Suprapubic skin (tissue), 4 donors: ENCODE measurements around the gene TBX5. TPM values are rescaled to one million over a fixed set of nuclear protein-coding genes. Genes with fewer than 3 reads are reported as not detected.

ENCODE experiments used
- DNase-seq, 2 donors: peaks; one replicate each; pipeline ENCODE4 v3.0.0-alpha.2; 2019; ENCODE audit warnings: low spot score in 2 of 2
- H3K27ac ChIP-seq: fragments of 200-600 bp; sonication (generic); one replicate; pipeline ENCODE4 v1.5.1; 2019
- H3K27me3 ChIP-seq: fragments of 200-600 bp; sonication (generic); one replicate; pipeline ENCODE4 v1.5.1; 2019
- H3K36me3 ChIP-seq: fragments of 200-600 bp; sonication (generic); one replicate; pipeline ENCODE4 v1.5.1; 2019
- H3K4me1 ChIP-seq: fragments of 200-600 bp; sonication (generic); one replicate; pipeline ENCODE4 v1.5.1; 2019
- H3K4me3 ChIP-seq: fragments of 200-600 bp; sonication (generic); one replicate; pipeline ENCODE4 v1.5.1; 2019; ENCODE audit warnings: mild to moderate bottlenecking
- H3K9me3 ChIP-seq: fragments of 200-600 bp; sonication (generic); one replicate; pipeline ENCODE4 v1.5.1; 2019
- CTCF ChIP-seq, 2 donors: fragments of 200-600 bp in 1 of 2; fragments of 450-650 bp in 1 of 2; sonication (generic) in 1 of 2; IDR thresholded peaks; one replicate each; pipeline ENCODE4 v1.5.1; 2016 to 2019; ENCODE audit warnings: antibody characterized with exemption in 2 of 2, mild to moderate bottlenecking in 1 of 2, moderate library complexity in 1 of 2
- EP300 ChIP-seq: sonication (generic); formaldehyde crosslinking; IDR thresholded peaks from one replicate; pipeline ENCODE4 v1.6.1; 2017; ENCODE audit warnings: antibody characterized with exemption
- POLR2A ChIP-seq, 2 donors: fragments of 450-650 bp; IDR thresholded peaks; one replicate each; pipeline ENCODE4 v1.6.1; 2017; ENCODE audit warnings: antibody characterized with exemption in 2 of 2, mild to moderate bottlenecking in 2 of 2, moderate library complexity in 2 of 2
- POLR2AphosphoS5 ChIP-seq, 3 donors: sonication (generic); formaldehyde crosslinking; IDR thresholded peaks; one replicate each; pipeline ENCODE4 v1.6.1; 2017; ENCODE audit warnings: antibody characterized with exemption in 3 of 3
- WGBS: methylation state at CpG from one replicate; pipeline ENCODE4 v1.1.5; 2018; 5-methylcytosine and 5-hydroxymethylcytosine counted together
- total RNA-seq, 4 donors: library from RNA; depleted of rRNA; stranded (reverse); fragments of >200 nt; gene quantifications; one replicate each; pipeline ENCODE4 v1.1.0, GENCODE V29; 2016

The TBX5 gene
- total RNA-seq, 4 donors from 2014 or later, result 0.44 to 3.5 (median 2.1) TPM; not detected in 1

- DNase-seq, result no peak
- H3K9me3 ChIP-seq, result no peaks in the 10 kb centered on the region
- no peaks in the 10 kb centered on the region for H3K36me3 ChIP-seq
- H3K4me1 ChIP-seq, result peaks cover 11% of the 10 kb centered on the region
- no peak for TF ChIP-seq POLR2AphosphoS5 (IDR thresholded peaks at IDR 0.05)
- TF ChIP-seq POLR2A (IDR thresholded peaks at IDR 0.05), result no peak
- TF ChIP-seq EP300, result no peak
- TF ChIP-seq CTCF (IDR thresholded peaks at IDR 0.05), result no peak
- no peak overlapping the region for H3K4me3 ChIP-seq
- peaks cover 95% of the 10 kb centered on the region for H3K27me3 ChIP-seq
- 37% methylated on average over 6 of the region's 6 CpGs for WGBS
- no peak overlapping the region for H3K27ac ChIP-seq
These were observed 10.7 kb downstream of the TBX5 start for GRCh38 chr12:114395233-114395632.

GRCh38 chr12:114393569-114393968 is 12.4 kb downstream of the TBX5 start:
- no peak for TF ChIP-seq POLR2A (IDR thresholded peaks at IDR 0.05)
- TF ChIP-seq POLR2AphosphoS5 (IDR thresholded peaks at IDR 0.05), result no peak
- no peak for TF ChIP-seq CTCF (IDR thresholded peaks at IDR 0.05)
- TF ChIP-seq EP300, result no peak
- 75% methylated on average over 4 of the region's 4 CpGs for WGBS
- Histone ChIP-seq H3K27me3 (peaks cover 84% of the 10 kb centered on the region), H3K36me3 (no peaks in the 10 kb centered on the region), H3K4me3 (no peak overlapping the region), H3K27ac (no peak overlapping the region), H3K9me3 (no peaks in the 10 kb centered on the region), H3K4me1 (peaks cover 5% of the 10 kb centered on the region)
- DNase-seq, result no peak

- peaks cover 77% of the 10 kb centered on the region for H3K27me3 ChIP-seq
- TF ChIP-seq CTCF (IDR thresholded peaks at IDR 0.05), result no peak
- no peak for TF ChIP-seq POLR2AphosphoS5 (IDR thresholded peaks at IDR 0.05)
- no peak for TF ChIP-seq EP300
- no peak for TF ChIP-seq POLR2A (IDR thresholded peaks at IDR 0.05)
- no peak overlapping the region for H3K27ac ChIP-seq
- no peak for DNase-seq
- peaks cover 5% of the 10 kb centered on the region for H3K4me1 ChIP-seq
- H3K9me3 ChIP-seq, result no peaks in the 10 kb centered on the region
- H3K36me3 ChIP-seq, result no peaks in the 10 kb centered on the region
- WGBS, result 54% methylated on average over 4 of the region's 5 CpGs
- no peak overlapping the region for H3K4me3 ChIP-seq
These were observed 13.0 kb downstream of the TBX5 start for GRCh38 chr12:114392909-114393308.

GRCh38 chr12:114391088-114391487 is 14.9 kb downstream of the TBX5 start:
- WGBS, result 43% methylated on average over 4 of the region's 4 CpGs
- Histone ChIP-seq H3K4me3 (no peak overlapping the region), H3K36me3 (no peaks in the 10 kb centered on the region), H3K27me3 (peaks cover 59% of the 10 kb centered on the region), H3K4me1 (peaks cover 4% of the 10 kb centered on the region), H3K9me3 (no peaks in the 10 kb centered on the region), H3K27ac (no peak overlapping the region)
- DNase-seq, result no peak
- no peak for TF ChIP-seq CTCF (IDR thresholded peaks at IDR 0.05)
- no peak for TF ChIP-seq POLR2AphosphoS5 (IDR thresholded peaks at IDR 0.05)
- TF ChIP-seq POLR2A (IDR thresholded peaks at IDR 0.05), result no peak
- no peak for TF ChIP-seq EP300

GRCh38 chr12:114384739-114385138 is 21.2 kb downstream of the TBX5 start:
- DNase-seq, result no peak
- TF ChIP-seq POLR2AphosphoS5 (IDR thresholded peaks at IDR 0.05), result no peak
- no peak for TF ChIP-seq EP300
- no peak for TF ChIP-seq POLR2A (IDR thresholded peaks at IDR 0.05)
- TF ChIP-seq CTCF (IDR thresholded peaks at IDR 0.05), result no peak
- Histone ChIP-seq H3K27ac (no peak overlapping the region), H3K4me3 (no peak overlapping the region), H3K27me3 (peaks cover 17% of the 10 kb centered on the region), H3K36me3 (no peaks in the 10 kb centered on the region), H3K9me3 (no peaks in the 10 kb centered on the region), H3K4me1 (no peaks in the 10 kb centered on the region)
- 47% methylated on average over 4 of the region's 4 CpGs for WGBS
